Astrocyte (in vitro differentiated cells and primary cell): Measurements from ENCODE around the gene ZNF195. TPM values are rescaled to one million over a fixed set of nuclear protein-coding genes. Genes with fewer than 3 reads are reported as not detected.

ENCODE experiments used
- DNase-seq: peaks from one replicate; pipeline ENCODE4 v3.0.0-alpha.2; 2010; ENCODE audit warnings: low read depth
- FAIRE-seq: peaks from 2 replicates; lab custom pipeline; 2011; peaks lifted over from hg19 to GRCh38; lab: Jason Lieb, UNC
- H2AFZ ChIP-seq: 2 replicates; pipeline ENCODE4 v1.6.0; 2012; ENCODE audit warnings: low read depth, low read length, inconsistent platforms
- H3K27ac ChIP-seq: 2 replicates; pipeline ENCODE4 v1.5.1; 2011; ENCODE audit warnings: low read depth, low read length, inconsistent platforms
- H3K27me3 ChIP-seq: 2 replicates; pipeline ENCODE4 v1.6.0; 2011; ENCODE audit warnings: low read length, inconsistent platforms; ENCODE audit not compliant: insufficient read depth
- H3K36me3 ChIP-seq: 2 replicates; pipeline ENCODE4 v1.5.1; 2011; ENCODE audit warnings: low read length, inconsistent platforms; ENCODE audit not compliant: insufficient read depth
- H3K4me1 ChIP-seq: 2 replicates; pipeline ENCODE4 v1.5.1; 2011; ENCODE audit warnings: low read length, inconsistent platforms; ENCODE audit not compliant: insufficient read depth
- H3K4me2 ChIP-seq: 2 replicates; pipeline ENCODE4 v1.6.0; 2012; ENCODE audit warnings: low read length, inconsistent platforms
- H3K4me3 ChIP-seq: 2 replicates; pipeline ENCODE4 v1.5.1; 2011; ENCODE audit warnings: low read depth, mild to moderate bottlenecking, low read length, inconsistent platforms; ENCODE audit not compliant: insufficient read depth
- H3K79me2 ChIP-seq: 2 replicates; pipeline ENCODE4 v1.6.0; 2012; ENCODE audit warnings: mild to moderate bottlenecking, low read length, inconsistent platforms; ENCODE audit not compliant: insufficient read depth
- H3K9ac ChIP-seq: 2 replicates; pipeline ENCODE4 v1.6.0; 2012; ENCODE audit warnings: mild to moderate bottlenecking, low read length, inconsistent platforms
- H3K9me3 ChIP-seq: 2 replicates; pipeline ENCODE4 v1.5.1; 2012; ENCODE audit warnings: low read depth, mild to moderate bottlenecking, low read length, inconsistent platforms; ENCODE audit not compliant: insufficient read depth
- H4K20me1 ChIP-seq: 2 replicates; pipeline ENCODE4 v1.6.0; 2012; ENCODE audit warnings: low read length, inconsistent platforms; ENCODE audit not compliant: insufficient read depth
- H3K27ac Mint-ChIP-seq: one replicate; pipeline ENCODE4 v1.8.0; 2021; ENCODE audit warnings: mild to moderate bottlenecking, mixed read lengths; ENCODE audit not compliant: unreplicated experiment
- H3K27me3 Mint-ChIP-seq: one replicate; pipeline ENCODE4 v1.8.0; 2021; ENCODE audit warnings: low read depth, mixed read lengths; ENCODE audit not compliant: unreplicated experiment
- H3K36me3 Mint-ChIP-seq: one replicate; pipeline ENCODE4 v1.8.0; 2021; ENCODE audit warnings: low read depth, mixed read lengths; ENCODE audit not compliant: unreplicated experiment
- H3K4me1 Mint-ChIP-seq: one replicate; pipeline ENCODE4 v1.8.0; 2021; ENCODE audit warnings: low read depth, mixed read lengths; ENCODE audit not compliant: unreplicated experiment
- H3K4me3 Mint-ChIP-seq: one replicate; pipeline ENCODE4 v1.8.0; 2021; ENCODE audit warnings: mild to moderate bottlenecking, moderate library complexity, mixed read lengths; ENCODE audit not compliant: unreplicated experiment
- H3K9me3 Mint-ChIP-seq: one replicate; pipeline ENCODE4 v1.8.0; 2021; ENCODE audit warnings: mild to moderate bottlenecking, mixed read lengths; ENCODE audit not compliant: unreplicated experiment
- EZH2 ChIP-seq: IDR thresholded peaks from 2 replicates; pipeline ENCODE4 v1.6.1; 2012; ENCODE audit warnings: mild to moderate bottlenecking, low read length, inconsistent platforms; ENCODE audit not compliant: insufficient read depth
- total RNA-seq: library from RNA; stranded (reverse); gene quantifications from 2 replicates; pipeline ENCODE4 v1.2.1, GENCODE V29; 2021
- TF ChIP-seq, protein P1 (sequence below): IDR thresholded peaks from 2 replicates; pipeline ENCODE4 v1.5.1; 2011; ENCODE audit warnings: low read depth, mild to moderate bottlenecking, inconsistent platforms, low read length, moderate library complexity; ENCODE audit not compliant: insufficient read depth

ZNF195 gene
- total RNA-seq, 1 donor from 2014 or later, result 57.5 TPM

- H3K27ac Mint-ChIP-seq, result no peak overlapping the region
- H3K9me3 ChIP-seq, result peaks cover 3% of the 10 kb centered on the region
- no peaks in the 10 kb centered on the region for H3K27me3 ChIP-seq
- H3K4me2 ChIP-seq, result no peak overlapping the region
- no peaks in the 10 kb centered on the region for H4K20me1 ChIP-seq
- peaks cover 13% of the 10 kb centered on the region for H3K9me3 Mint-ChIP-seq
- no peak overlapping the region for H3K4me3 ChIP-seq
- no peaks in the 10 kb centered on the region for H3K79me2 ChIP-seq
- H3K27ac ChIP-seq, result no peak overlapping the region
- H3K4me3 Mint-ChIP-seq, result no peak overlapping the region
- DNase-seq, result no peak
- TF ChIP-seq EZH2, result no peak
- TF ChIP-seq, protein P1, sequence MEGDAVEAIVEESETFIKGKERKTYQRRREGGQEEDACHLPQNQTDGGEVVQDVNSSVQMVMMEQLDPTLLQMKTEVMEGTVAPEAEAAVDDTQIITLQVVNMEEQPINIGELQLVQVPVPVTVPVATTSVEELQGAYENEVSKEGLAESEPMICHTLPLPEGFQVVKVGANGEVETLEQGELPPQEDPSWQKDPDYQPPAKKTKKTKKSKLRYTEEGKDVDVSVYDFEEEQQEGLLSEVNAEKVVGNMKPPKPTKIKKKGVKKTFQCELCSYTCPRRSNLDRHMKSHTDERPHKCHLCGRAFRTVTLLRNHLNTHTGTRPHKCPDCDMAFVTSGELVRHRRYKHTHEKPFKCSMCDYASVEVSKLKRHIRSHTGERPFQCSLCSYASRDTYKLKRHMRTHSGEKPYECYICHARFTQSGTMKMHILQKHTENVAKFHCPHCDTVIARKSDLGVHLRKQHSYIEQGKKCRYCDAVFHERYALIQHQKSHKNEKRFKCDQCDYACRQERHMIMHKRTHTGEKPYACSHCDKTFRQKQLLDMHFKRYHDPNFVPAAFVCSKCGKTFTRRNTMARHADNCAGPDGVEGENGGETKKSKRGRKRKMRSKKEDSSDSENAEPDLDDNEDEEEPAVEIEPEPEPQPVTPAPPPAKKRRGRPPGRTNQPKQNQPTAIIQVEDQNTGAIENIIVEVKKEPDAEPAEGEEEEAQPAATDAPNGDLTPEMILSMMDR, result peak; percentile 30
- peaks cover 15% of the 10 kb centered on the region for H3K4me1 Mint-ChIP-seq
- FAIRE-seq, result no peak
- peaks cover 9% of the 10 kb centered on the region for H3K4me1 ChIP-seq
- no peak overlapping the region for H3K9ac ChIP-seq
- no peaks in the 10 kb centered on the region for H3K27me3 Mint-ChIP-seq
- peaks cover 15% of the 10 kb centered on the region for H3K36me3 Mint-ChIP-seq
- H2AFZ ChIP-seq, result no peak overlapping the region
- H3K36me3 ChIP-seq, result no peaks in the 10 kb centered on the region
Measured at GRCh38 chr11:3341298-3341697, 37.6 kb downstream of the ZNF195 start.

DNA sequence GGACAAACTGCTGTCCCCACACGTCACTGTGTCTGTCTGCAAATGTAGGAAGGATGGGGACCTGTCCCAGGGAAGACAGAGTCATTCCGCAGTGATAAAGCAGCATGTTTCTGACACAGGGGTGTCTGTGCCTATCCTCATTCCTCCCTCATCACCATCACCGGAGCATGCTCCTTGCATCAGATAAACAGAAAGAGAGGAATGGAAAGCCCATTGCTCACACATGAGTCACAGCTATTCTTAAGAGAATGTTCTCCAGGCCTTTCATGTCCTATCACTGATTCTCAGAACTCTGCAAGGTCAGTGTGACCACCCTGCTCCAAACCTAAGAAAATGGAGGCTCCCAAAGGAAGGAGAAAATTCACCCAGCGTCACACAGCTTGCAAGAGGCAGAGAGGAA, 38.9 kb downstream of the ZNF195 start:
- DNase-seq (peak; percentile 91), FAIRE-seq (peak; percentile 65)
- no peaks in the 10 kb centered on the region for H3K27me3 Mint-ChIP-seq
- Histone ChIP-seq H3K27ac (no peak overlapping the region), H3K79me2 (no peaks in the 10 kb centered on the region), H2AFZ (peak overlapping the region; percentile 55), H3K36me3 (no peaks in the 10 kb centered on the region), H3K4me3 (no peak overlapping the region), H3K9ac (no peak overlapping the region), H3K9me3 (peaks cover 3% of the 10 kb centered on the region), H3K4me2 (peak overlapping the region; percentile 60), H3K4me1 (peaks cover 9% of the 10 kb centered on the region), H4K20me1 (no peaks in the 10 kb centered on the region), H3K27me3 (no peaks in the 10 kb centered on the region)
- peak overlapping the region; percentile 62 for H3K27ac Mint-ChIP-seq
- no peak overlapping the region for H3K4me3 Mint-ChIP-seq
- peaks cover 15% of the 10 kb centered on the region for H3K4me1 Mint-ChIP-seq
- peaks cover 5% of the 10 kb centered on the region for H3K36me3 Mint-ChIP-seq
- peaks cover 7% of the 10 kb centered on the region for H3K9me3 Mint-ChIP-seq
- TF ChIP-seq EZH2, result no peak
- TF ChIP-seq, protein P1, result no peak

DNA sequence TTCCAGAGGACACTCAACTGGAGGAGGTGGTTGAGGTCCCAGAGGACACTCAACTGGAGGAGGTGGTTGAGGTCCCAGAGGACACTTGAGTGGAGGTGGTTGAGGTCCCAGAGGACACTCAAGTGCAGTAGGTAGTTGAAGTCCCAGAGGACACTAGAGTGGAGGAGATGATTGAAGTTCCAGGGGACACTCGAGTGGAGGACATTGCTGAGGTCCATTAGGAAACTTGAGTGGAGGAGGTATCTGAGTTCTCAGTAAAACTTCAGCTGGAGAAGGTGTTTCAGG, 39.7 kb downstream of the ZNF195 start:
- Histone ChIP-seq H4K20me1 (no peaks in the 10 kb centered on the region), H3K9ac (no peak overlapping the region), H3K4me2 (no peak overlapping the region), H2AFZ (no peak overlapping the region), H3K79me2 (no peaks in the 10 kb centered on the region), H3K4me1 (peaks cover 9% of the 10 kb centered on the region), H3K4me3 (no peak overlapping the region), H3K27me3 (no peaks in the 10 kb centered on the region), H3K36me3 (no peaks in the 10 kb centered on the region), H3K27ac (no peak overlapping the region), H3K9me3 (peaks cover 3% of the 10 kb centered on the region)
- H3K27me3 Mint-ChIP-seq, result no peaks in the 10 kb centered on the region
- no peak for TF ChIP-seq EZH2
- TF ChIP-seq, protein P1, result no peak
- H3K4me3 Mint-ChIP-seq, result peak overlapping the region; percentile 62
- H3K36me3 Mint-ChIP-seq, result no peaks in the 10 kb centered on the region
- H3K4me1 Mint-ChIP-seq, result peaks cover 15% of the 10 kb centered on the region
- DNase-seq (no peak), FAIRE-seq (peak; percentile 29)
- peaks cover 6% of the 10 kb centered on the region for H3K9me3 Mint-ChIP-seq
- H3K27ac Mint-ChIP-seq, result peak overlapping the region; percentile 27
